ENCODE data around the gene CDH3. TPM values are rescaled to one million over a fixed set of nuclear protein-coding genes. Genes with fewer than 3 reads are reported as not detected.

Gene CDH3
- total RNA-seq, 2 donors from 2014 or later, result 30.0 to 98.5 TPM

DNA sequence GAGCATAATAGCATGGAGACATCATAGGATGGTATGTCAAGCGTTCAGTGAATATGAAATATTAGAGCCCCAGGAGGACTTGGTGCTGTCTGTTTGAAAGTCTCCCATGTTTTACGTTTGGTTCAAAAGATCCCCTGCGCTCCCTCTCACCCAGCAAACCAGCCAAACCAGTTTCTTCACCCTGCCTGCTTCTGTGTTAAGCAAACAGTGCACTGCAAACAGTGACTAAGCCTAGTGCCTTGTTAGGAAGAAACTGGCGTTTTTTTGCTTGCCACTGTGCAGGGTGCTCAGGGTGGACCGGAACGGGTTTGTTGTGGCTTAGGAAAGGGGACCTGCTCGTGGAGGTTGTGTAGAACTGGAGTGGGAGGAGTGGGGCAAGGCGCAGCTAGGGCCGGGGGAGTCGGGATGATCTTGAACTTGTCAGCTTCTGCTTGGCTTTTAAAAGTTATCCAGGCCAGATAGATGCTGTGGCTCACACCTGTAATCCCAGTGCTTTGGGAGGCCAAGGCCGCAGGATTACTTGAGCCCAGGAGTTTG, 99.7 kb downstream of the CDH3 start:
- peak overlapping the region in 1 of 2 donors; percentile 15 for H3K4me3 ChIP-seq
- TF ChIP-seq CTCF (IDR thresholded peaks at IDR 0.05) (no peak), POLR2A (IDR thresholded peaks at IDR 0.05) (peak; percentile 37), POLR2AphosphoS5 (IDR thresholded peaks at IDR 0.05) (peak; percentile 97)
- H3K27ac ChIP-seq, result peak overlapping the region; percentile 91 to 93
- 39% methylated on average over 11 of the region's 11 CpGs for WGBS
- intact Hi-C loops (cut with DNase I), result no loop called here
- H3K36me3 ChIP-seq, result no peaks in the 10 kb centered on the region
- H3K9me3 ChIP-seq, result no peaks in the 10 kb centered on the region
- peaks cover 27% of the 10 kb centered on the region for H3K4me1 ChIP-seq (replicated peaks)
- no peaks in the 10 kb centered on the region for H3K27me3 ChIP-seq (replicated peaks; ENCODE audit: insufficient read depth)
- peak; percentile 96 for DNase-seq (ENCODE audit: low spot score)

- TF ChIP-seq POLR2A (IDR thresholded peaks at IDR 0.05) (no peak), POLR2AphosphoS5 (IDR thresholded peaks at IDR 0.05) (no peak), CTCF (IDR thresholded peaks at IDR 0.05) (no peak)
- intact Hi-C loops (cut with DNase I), result no loop called here
- Histone ChIP-seq H3K36me3 (no peaks in the 10 kb centered on the region), H3K4me1 (replicated peaks) (peaks cover 17% of the 10 kb centered on the region), H3K27ac (peak overlapping the region; percentile 91 to 93), H3K9me3 (no peaks in the 10 kb centered on the region), H3K4me3 (no peak overlapping the region), H3K27me3 (replicated peaks; ENCODE audit: insufficient read depth) (no peaks in the 10 kb centered on the region)
- DNase-seq (ENCODE audit: low spot score), result no peak
Observed at GRCh38 chr16:68746951-68747350, 101.8 kb downstream of the CDH3 start.

DNA sequence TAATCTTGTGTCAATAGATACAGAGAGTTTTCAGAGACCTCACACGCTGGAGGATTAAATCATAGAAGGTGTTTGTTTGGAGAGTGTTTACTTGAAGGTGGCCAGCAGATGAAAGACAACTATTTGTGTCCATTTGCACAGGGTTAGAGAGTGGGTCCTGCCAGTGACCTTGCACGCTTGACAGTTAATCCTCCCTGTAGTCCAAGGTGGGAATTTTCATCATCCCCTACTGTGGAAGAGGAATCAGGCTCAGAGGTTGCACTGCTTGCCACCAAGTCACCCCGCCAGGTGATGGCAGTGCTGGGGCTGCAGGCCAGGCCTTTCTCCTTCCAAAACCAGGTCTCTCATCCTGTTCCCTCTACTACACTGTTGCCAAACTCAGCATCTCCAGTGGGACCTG, 104.3 kb downstream of the CDH3 start:
- WGBS, result 74% methylated on average over 3 of the region's 3 CpGs
- intact Hi-C loops (cut with DNase I), result no loop called here
- TF ChIP-seq POLR2A (IDR thresholded peaks at IDR 0.05) (no peak), POLR2AphosphoS5 (IDR thresholded peaks at IDR 0.05) (no peak), CTCF (IDR thresholded peaks at IDR 0.05) (no peak)
- H3K9me3 ChIP-seq, result no peaks in the 10 kb centered on the region
- H3K36me3 ChIP-seq, result no peaks in the 10 kb centered on the region
- peak overlapping the region; percentile 44 to 59 for H3K27ac ChIP-seq
- no peak overlapping the region for H3K4me3 ChIP-seq
- no peaks in the 10 kb centered on the region for H3K27me3 ChIP-seq (replicated peaks; ENCODE audit: insufficient read depth)
- H3K4me1 ChIP-seq (replicated peaks), result peaks cover 7% of the 10 kb centered on the region
- DNase-seq (ENCODE audit: low spot score), result no peak

Small RNAs within 50 kb of the gene (small RNA-seq; reads per million reads assigned to genes)
- gene HSPE1P5 (0 reads per million in 2 donors), gene RF01233 (0 reads per million in 2 donors), gene RNA5SP429 (0 to 0.10 reads per million in 2 donors)

Other genes with a start within 250 kb of the CDH3 start
- gene SMPD3, start 196.8 kb upstream of the CDH3 start, total RNA-seq, result 10 to 100 TPM in 1 of 2 donors, 1 to 10 TPM in 1; 4.7 to 27.8 TPM
- gene ZFP90, start 106.0 kb upstream of the CDH3 start, total RNA-seq, result 10 to 100 TPM; 27.2 to 30.3 TPM
- 100 to 1,000 TPM in 1 of 2 donors, 10 to 100 TPM in 1; 75.7 to 300 TPM for gene CDH1, start 92.0 kb downstream of the CDH3 start, total RNA-seq
- 10 to 100 TPM; 13.1 to 28.6 TPM for gene TANGO6, start 198.2 kb downstream of the CDH3 start, total RNA-seq